ENCODE measurements around the gene SLAMF6. TPM values are rescaled to one million over a fixed set of nuclear protein-coding genes. Genes with fewer than 3 reads are reported as not detected.
A peak's percentile ranks its signal among the peaks of the same experiment; 100 is the strongest.
"Not testable (repeated sequence)": the region's sequence is repeated elsewhere in the genome, so short reads cannot be mapped to it uniquely, and the experiment has no call there.

The SLAMF6 gene
- total RNA-seq, 2 donors from 2014 or later: 24.8 to 38.0 TPM

DNA sequence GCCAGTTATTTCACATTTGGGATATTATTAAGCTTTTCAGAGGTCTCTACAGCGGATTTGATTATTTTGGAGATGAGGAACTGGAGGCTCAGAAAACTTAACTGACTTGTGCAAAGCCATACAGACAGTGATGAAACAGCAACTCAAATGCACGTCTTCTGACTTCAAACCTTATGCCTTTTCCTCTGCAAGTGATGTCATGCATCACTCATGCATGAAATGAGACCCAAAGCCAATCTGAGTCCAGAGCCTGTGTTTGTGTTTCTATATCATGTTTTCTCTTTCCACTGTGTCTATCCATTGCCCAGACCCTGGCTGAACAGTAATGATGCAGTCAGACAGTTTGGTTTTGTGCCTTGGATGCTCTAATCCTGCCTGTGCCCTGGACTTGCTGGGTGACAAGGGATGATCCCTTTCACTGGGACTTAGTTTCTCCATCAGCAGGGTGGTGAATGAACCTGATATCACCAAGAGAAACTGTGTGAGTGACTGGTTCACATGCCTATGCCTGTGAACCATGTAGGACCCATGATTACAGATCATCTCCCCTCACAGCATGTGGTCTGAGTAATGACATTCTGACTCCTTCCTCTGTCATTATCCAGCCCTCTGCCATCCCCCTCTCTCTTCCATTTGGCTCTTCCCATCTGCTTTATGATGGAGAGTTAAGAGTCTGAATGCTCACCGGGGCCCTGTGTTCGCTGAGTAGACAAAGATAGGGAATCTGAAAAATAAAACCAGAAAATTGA is 33.4 kb downstream of the SLAMF6 start:
- DNase-seq (no peak), ATAC-seq (no peak)
- Mint-ChIP-seq H3K36me3 (ENCODE audit: low read depth) (peaks cover 16% of the 10 kb centered on the region), H3K27ac (peak overlapping the region; percentile 85), H3K4me3 (no peak overlapping the region), H3K4me1 (peaks cover 10% of the 10 kb centered on the region), H3K27me3 (no peaks in the 10 kb centered on the region)
- no peaks in the 10 kb centered on the region for H3K9me3 ChIP-seq (ENCODE audit: control insufficient read depth, low read length, poor library complexity, severe bottlenecking)

DNA sequence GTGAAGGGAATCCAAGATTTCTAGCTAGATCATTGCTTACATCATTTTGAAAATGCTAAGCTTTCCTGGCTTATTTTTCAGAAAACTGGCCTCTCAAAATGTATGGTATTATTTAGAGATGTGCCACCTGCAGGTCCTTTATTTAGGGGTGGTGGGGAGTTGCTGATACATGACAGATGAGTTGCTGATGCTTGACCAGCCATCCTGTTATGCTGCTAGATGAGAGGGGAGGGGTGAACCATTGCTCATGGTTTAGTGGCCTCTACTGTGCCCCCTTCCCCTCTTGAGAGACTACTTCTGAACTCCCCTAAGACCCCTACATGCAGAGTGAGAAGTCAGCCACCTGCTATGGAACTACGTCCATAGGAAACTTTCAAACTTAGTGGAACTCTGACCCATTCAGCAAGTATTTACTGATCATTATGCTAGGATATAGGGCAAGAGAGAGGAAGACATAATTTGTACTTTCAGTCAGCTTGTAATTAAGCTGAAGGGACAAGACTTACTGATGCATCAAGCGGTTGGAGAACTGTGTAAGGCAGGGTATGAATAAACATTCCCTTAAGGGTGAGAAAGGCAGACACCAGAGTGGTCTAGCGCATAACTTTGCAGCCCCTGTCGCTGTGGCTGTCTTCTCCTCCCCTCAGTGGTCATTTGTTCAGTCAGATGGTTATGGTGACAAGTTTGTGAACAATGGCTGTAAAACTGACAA is 34.6 kb downstream of the SLAMF6 start:
- no peaks in the 10 kb centered on the region for H3K9me3 ChIP-seq (ENCODE audit: control insufficient read depth, low read length, poor library complexity, severe bottlenecking)
- Mint-ChIP-seq H3K4me1 (peaks cover 16% of the 10 kb centered on the region), H3K4me3 (no peak overlapping the region), H3K36me3 (ENCODE audit: low read depth) (peaks cover 15% of the 10 kb centered on the region), H3K27me3 (no peaks in the 10 kb centered on the region), H3K27ac (peak overlapping the region; percentile 79)
- ATAC-seq: peak; percentile 47
- DNase-seq: no peak

GRCh38 chr1:160486453-160486852 is 36.6 kb downstream of the SLAMF6 start:
- H3K9me3 ChIP-seq (ENCODE audit: control insufficient read depth, low read length, poor library complexity, severe bottlenecking): no peaks in the 10 kb centered on the region
- DNase-seq (no peak), ATAC-seq (no peak)
- H3K36me3 Mint-ChIP-seq (ENCODE audit: low read depth): peaks cover 15% of the 10 kb centered on the region
- no peak overlapping the region for H3K4me3 Mint-ChIP-seq
- peak overlapping the region; percentile 51 for H3K27ac Mint-ChIP-seq
- H3K27me3 Mint-ChIP-seq: no peaks in the 10 kb centered on the region
- H3K4me1 Mint-ChIP-seq: peaks cover 23% of the 10 kb centered on the region

- ATAC-seq (no peak), DNase-seq (no peak)
- no peaks in the 10 kb centered on the region for H3K9me3 ChIP-seq (ENCODE audit: control insufficient read depth, low read length, poor library complexity, severe bottlenecking)
- no peaks in the 10 kb centered on the region for H3K27me3 Mint-ChIP-seq
- H3K4me1 Mint-ChIP-seq: peaks cover 23% of the 10 kb centered on the region
- peak overlapping the region; percentile 37 for H3K27ac Mint-ChIP-seq
- peaks cover 14% of the 10 kb centered on the region for H3K36me3 Mint-ChIP-seq (ENCODE audit: low read depth)
- H3K4me3 Mint-ChIP-seq: no peak overlapping the region
Measured at GRCh38 chr1:160483505-160484185, 39.4 kb downstream of the SLAMF6 start.

- Mint-ChIP-seq H3K27me3 (no peaks in the 10 kb centered on the region), H3K27ac (no peak overlapping the region), H3K4me3 (no peak overlapping the region), H3K4me1 (peaks cover 21% of the 10 kb centered on the region), H3K36me3 (ENCODE audit: low read depth) (peaks cover 14% of the 10 kb centered on the region)
- no peak for ATAC-seq
- no peak for DNase-seq
- H3K9me3 ChIP-seq (ENCODE audit: control insufficient read depth, low read length, poor library complexity, severe bottlenecking): no peaks in the 10 kb centered on the region
Measured at GRCh38 chr1:160481979-160482596, 41.0 kb downstream of the SLAMF6 start.

- not testable (repeated sequence) for H3K36me3 Mint-ChIP-seq (ENCODE audit: low read depth); DNase-seq; H3K27ac Mint-ChIP-seq; H3K4me3 Mint-ChIP-seq; ATAC-seq; H3K27me3 Mint-ChIP-seq; H3K9me3 ChIP-seq (ENCODE audit: control insufficient read depth, low read length, poor library complexity, severe bottlenecking)
- H3K4me1 Mint-ChIP-seq: peaks cover 21% of the 10 kb centered on the region
Measured at GRCh38 chr1:160480781-160481180, 42.3 kb downstream of the SLAMF6 start.

GRCh38 chr1:160479091-160479490 is 44.0 kb downstream of the SLAMF6 start:
- ATAC-seq; H3K27ac Mint-ChIP-seq; H3K36me3 Mint-ChIP-seq (ENCODE audit: low read depth): not testable (repeated sequence)

GRCh38 chr1:160474392-160475242 is 48.4 kb downstream of the SLAMF6 start:
- Mint-ChIP-seq H3K4me1 (no peaks in the 10 kb centered on the region), H3K4me3 (no peak overlapping the region), H3K27ac (no peak overlapping the region), H3K36me3 (ENCODE audit: low read depth) (peaks cover 2% of the 10 kb centered on the region), H3K27me3 (no peaks in the 10 kb centered on the region)
- ATAC-seq: no peak
- no peak for DNase-seq
- no peaks in the 10 kb centered on the region for H3K9me3 ChIP-seq (ENCODE audit: control insufficient read depth, low read length, poor library complexity, severe bottlenecking)

More at GRCh38 chr1:160479091-160479490, 44.0 kb downstream of the SLAMF6 start:
- peaks cover 17% of the 10 kb centered on the region for H3K4me1 Mint-ChIP-seq
- not testable (repeated sequence) for H3K27me3 Mint-ChIP-seq; H3K4me3 Mint-ChIP-seq; H3K9me3 ChIP-seq (ENCODE audit: control insufficient read depth, low read length, poor library complexity, severe bottlenecking); DNase-seq

- H3K4me3 Mint-ChIP-seq: no peak overlapping the region
- no peak overlapping the region for H3K27ac Mint-ChIP-seq
- no peaks in the 10 kb centered on the region for H3K9me3 ChIP-seq (ENCODE audit: control insufficient read depth, low read length, poor library complexity, severe bottlenecking)
- no peaks in the 10 kb centered on the region for H3K36me3 Mint-ChIP-seq (ENCODE audit: low read depth)
- DNase-seq (no peak), ATAC-seq (no peak)
- no peaks in the 10 kb centered on the region for H3K27me3 Mint-ChIP-seq
- H3K4me1 Mint-ChIP-seq: no peaks in the 10 kb centered on the region
Measured at GRCh38 chr1:160472112-160472511, 50.9 kb downstream of the SLAMF6 start.

GRCh38 chr1:160471253-160471652 is 51.8 kb downstream of the SLAMF6 start:
- Mint-ChIP-seq H3K36me3 (ENCODE audit: low read depth) (no peaks in the 10 kb centered on the region), H3K4me1 (peaks cover 4% of the 10 kb centered on the region), H3K27me3 (no peaks in the 10 kb centered on the region), H3K4me3 (no peak overlapping the region), H3K27ac (no peak overlapping the region)
- DNase-seq (no peak), ATAC-seq (peak; percentile 76)
- no peaks in the 10 kb centered on the region for H3K9me3 ChIP-seq (ENCODE audit: control insufficient read depth, low read length, poor library complexity, severe bottlenecking)

DNA sequence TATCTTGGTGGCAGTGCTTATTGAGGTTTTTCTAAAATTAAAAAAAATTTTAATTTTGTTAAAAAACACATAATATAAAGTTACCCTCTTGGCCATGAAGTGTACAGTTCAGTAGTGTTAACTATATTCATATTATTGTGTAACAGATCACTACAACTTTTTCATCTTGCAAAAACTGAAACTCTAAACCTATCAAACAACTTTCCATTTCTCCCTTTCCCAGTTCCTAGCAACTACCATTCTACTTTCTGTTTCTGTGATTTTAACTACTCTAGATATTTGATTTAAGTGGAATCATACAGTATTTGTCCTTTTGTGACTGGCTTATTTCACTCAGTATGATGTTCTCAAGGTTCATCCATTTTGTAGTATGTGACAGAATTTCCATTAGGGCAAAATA is 55.5 kb downstream of the SLAMF6 start:
- peaks cover 3% of the 10 kb centered on the region for H3K9me3 ChIP-seq (ENCODE audit: control insufficient read depth, low read length, poor library complexity, severe bottlenecking)
- H3K4me3 Mint-ChIP-seq: no peak overlapping the region
- peaks cover 20% of the 10 kb centered on the region for H3K4me1 Mint-ChIP-seq
- ATAC-seq (no peak), DNase-seq (no peak)
- no peaks in the 10 kb centered on the region for H3K27me3 Mint-ChIP-seq
- H3K27ac Mint-ChIP-seq: no peak overlapping the region
- H3K36me3 Mint-ChIP-seq (ENCODE audit: low read depth): no peaks in the 10 kb centered on the region

GRCh38 chr1:160466961-160467360 is 56.1 kb downstream of the SLAMF6 start:
- Mint-ChIP-seq H3K27me3 (no peaks in the 10 kb centered on the region), H3K36me3 (ENCODE audit: low read depth) (no peaks in the 10 kb centered on the region), H3K4me3 (no peak overlapping the region), H3K4me1 (peaks cover 20% of the 10 kb centered on the region), H3K27ac (no peak overlapping the region)
- ATAC-seq (no peak), DNase-seq (no peak)
- peaks cover 3% of the 10 kb centered on the region for H3K9me3 ChIP-seq (ENCODE audit: control insufficient read depth, low read length, poor library complexity, severe bottlenecking)
